HG03159 (cell line): ENCODE results near the gene VPS50.

Experiments
- ATAC-seq: cut with Tn5 transposase; IDR thresholded peaks from one replicate; pipeline ENCODE4 v1.9.1; 2021; ENCODE audit warnings: mild to moderate bottlenecking, moderate library complexity; ENCODE audit not compliant: unreplicated experiment

The VPS50 gene

GRCh38 chr7:93231799-93232672, at the start of gene VPS50:
VPS50 (plus strand) TSS chr7:93232366; CDS start chr7:93232468, 102 bp downstream.
- peak; percentile 99 for ATAC-seq

DNA sequence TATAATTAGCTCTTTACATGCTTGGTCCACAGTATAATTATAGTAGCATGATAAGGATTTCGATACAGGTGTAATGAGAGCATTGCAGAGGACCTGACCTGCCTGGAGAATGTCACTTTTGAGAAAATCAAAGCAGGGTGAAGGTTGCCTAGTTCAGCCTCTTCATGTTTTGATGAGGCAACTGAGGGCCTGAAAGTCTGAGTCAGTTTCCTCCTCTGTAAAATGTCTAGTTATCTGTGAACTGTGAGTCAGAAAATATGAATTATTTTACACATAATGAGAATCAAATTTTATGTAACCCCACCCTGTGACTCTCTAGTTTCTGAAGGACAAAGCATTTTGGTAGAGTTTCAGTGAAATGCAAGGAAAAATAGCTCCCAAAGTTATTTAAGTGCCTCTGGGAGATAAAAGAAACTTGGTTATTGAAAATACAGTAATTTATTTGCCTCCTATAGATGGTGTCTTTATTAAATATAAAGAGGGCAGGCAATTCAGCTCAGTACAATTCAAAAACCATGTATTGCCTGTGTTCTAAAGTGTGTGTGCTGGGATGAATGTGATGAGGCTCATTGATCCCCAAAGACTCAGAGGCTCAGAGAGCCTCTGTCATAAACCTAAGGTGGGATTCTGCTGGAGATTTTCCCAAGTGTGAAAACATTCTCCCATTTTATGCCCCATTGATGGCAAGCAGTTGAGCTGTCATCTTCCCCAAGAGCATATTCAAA, 46.7 kb upstream of the VPS50 start:
- no peak for ATAC-seq

GRCh38 chr7:93188870-93189634, 43.1 kb upstream of the VPS50 start:
- no peak for ATAC-seq

DNA sequence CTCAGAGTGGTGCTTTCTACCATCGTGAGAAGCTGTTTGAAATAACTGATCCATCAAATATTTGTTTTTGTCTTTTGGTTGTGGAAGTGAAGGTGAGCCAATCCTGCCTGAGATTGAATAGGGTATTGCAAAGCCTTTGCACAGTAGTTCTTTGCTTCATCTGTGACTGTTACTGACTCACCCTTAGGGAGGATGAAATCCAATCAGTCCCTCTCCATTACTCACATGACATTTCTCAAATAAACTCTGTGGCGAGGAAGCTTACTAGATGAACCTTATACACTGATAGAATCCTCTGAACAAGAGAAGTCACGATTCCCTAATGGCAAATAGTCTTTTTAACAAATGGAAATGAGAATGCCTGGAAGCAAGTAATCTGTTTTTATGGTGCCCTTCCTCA, 37.8 kb upstream of the VPS50 start:
- no peak for ATAC-seq

- ATAC-seq, result no peak
Measured at GRCh38 chr7:93196336-93196735, 35.8 kb upstream of the VPS50 start.

DNA sequence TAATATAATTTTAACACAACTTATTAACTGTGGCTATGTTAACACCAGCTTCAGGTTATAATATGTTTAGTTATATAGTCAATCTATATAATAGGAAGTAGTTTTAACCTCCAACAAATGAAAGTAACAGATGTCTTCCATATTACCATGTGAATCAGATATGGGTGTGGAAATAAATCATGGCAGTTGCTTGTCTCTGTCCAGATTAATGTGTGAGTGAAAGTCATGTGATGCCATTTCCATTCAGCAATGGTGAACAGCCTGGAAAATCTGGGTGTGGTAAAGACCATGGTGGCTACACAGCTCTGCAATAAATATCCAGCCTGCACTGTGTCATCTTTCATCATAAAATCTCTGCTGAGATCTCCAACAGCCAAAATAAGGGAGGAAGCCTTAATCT, 33.7 kb upstream of the VPS50 start:
- ATAC-seq, result no peak

DNA sequence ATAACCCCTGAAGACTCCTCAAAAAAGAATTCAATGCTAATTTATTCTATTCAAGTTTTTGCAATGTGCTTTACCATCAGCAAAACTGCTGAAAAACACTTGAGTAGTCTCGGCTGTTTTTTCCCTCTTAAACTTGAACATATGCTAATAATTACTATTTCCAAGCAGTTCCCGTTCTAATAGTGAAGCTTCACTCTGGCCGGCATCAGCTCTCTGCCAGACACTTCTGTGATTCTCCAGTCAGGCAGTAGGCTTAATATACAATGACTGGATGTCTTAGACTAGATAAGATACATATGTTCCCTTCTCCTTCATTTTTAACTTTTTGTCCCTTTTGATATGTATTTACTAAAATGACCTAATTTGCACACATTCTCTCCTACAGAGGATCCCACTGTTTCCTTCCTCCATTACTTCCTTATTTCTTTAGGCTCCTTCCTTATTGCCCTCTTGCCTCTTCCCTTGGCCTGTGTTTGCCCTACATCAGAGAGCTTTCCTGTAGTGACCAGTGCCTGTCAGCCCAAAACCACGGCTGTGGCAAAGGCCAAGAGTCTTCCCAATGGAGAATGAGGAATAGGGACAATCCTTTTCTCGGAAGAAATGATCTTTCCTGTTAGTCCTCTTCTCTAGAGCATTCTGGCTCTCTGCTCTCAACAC, 29.4 kb upstream of the VPS50 start:
- ATAC-seq, result no peak

DNA sequence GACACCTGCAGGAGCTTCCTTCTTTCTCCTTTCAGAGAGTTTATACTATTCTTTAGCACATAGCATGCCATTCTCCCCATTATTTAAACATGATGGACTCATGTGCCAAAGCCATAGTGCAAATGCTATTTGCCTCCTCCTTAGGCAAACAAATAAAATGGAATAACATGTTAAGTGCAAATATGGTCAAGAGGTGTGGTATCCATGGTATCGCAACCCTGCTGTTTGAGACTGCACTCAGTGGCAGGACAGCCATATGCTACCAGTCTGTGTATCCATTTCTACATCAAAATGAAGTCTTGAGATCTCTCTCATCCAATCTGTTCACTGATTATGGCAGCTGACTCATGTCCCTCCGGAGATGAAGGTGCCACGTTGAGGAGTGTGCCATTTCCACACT, 28.7 kb upstream of the VPS50 start:
- no peak for ATAC-seq

DNA sequence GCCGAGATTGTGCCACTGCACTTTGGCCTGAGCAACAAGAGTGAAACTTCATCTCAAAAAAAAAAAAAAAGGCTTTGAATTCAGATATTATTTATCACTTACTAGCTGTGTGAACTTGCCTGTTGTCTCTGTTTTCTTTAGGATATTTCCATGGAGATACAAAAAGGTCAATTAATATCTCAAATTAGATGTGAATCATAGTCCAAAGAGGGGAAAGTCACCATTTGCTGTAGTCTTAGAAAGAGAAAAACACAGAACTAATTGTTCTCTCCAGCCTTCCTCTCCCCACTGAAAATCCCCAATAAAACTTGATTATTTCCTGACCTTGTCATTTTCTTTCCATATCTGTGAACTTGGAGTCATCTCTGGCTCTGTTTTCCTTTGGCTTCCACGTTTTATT, 27.1 kb upstream of the VPS50 start:
- ATAC-seq, result no peak

- no peak for ATAC-seq
Measured at GRCh38 chr7:93211228-93211818, 20.8 kb upstream of the VPS50 start.

GRCh38 chr7:93212881-93213280, 19.3 kb upstream of the VPS50 start:
- no peak for ATAC-seq

DNA sequence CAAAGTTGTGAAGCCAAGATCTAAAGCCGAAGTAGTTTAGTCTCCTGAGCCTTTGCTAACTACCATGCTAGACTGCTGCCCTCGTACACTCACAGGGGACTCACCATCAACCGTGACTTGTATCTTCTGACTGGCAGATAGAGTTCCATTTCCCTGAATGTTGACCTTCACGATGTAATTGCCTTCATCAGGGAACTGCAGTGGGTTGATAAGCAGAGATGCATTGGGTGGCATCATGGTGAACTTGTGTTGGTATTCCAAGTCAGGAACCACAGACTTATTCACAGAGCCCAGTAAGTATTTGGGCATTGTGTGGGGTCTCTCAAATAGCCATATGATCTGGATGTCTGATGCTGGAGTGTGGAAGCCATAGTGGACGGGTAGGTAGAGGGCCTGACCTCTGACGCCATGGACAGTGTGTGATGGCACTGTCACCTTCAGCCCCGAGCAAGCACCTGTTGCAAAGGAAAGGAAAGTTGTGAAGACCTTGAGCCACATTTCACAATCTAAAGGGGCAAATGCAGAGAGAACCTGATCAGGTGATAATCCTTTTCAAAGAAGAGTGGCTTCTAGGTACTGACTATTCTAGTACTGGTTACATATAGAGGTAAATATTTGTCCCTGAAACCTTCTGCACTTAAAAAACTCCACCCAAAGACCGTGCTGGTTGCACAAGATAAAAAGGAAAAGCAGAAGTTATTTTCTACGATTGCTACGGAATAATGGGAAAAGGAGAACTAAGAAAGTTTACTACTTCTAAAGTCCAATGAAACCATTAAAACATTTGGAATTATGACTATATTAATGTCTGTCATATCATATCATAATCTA, 13.0 kb upstream of the VPS50 start:
- ATAC-seq, result no peak

GRCh38 chr7:93219868-93220267, 12.3 kb upstream of the VPS50 start:
- ATAC-seq, result no peak

- ATAC-seq, result no peak
Measured at GRCh38 chr7:93226310-93226709, 5.9 kb upstream of the VPS50 start, which contains the start of gene HEPACAM2. HEPACAM2 (minus strand) TSS chr7:93226469.

DNA sequence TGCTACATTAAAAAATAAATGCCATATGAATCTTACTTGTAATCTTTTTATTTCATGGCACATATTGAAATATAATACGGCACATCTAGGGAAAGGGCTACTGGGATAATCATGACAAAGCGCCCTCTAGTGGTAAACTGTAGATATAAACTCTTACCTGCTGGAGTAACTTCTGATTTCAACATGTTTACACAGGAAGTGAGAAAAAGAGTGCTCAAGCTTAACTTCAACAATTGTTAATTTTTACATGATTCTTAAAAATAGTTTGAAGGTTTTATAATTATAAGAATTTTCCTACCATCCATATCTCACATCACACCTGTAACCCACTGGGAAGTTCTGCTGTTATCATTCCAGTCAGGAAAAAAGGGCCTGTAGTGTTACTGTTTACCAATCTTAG, 3.9 kb upstream of the VPS50 start:
- peak; percentile 25 for ATAC-seq

DNA sequence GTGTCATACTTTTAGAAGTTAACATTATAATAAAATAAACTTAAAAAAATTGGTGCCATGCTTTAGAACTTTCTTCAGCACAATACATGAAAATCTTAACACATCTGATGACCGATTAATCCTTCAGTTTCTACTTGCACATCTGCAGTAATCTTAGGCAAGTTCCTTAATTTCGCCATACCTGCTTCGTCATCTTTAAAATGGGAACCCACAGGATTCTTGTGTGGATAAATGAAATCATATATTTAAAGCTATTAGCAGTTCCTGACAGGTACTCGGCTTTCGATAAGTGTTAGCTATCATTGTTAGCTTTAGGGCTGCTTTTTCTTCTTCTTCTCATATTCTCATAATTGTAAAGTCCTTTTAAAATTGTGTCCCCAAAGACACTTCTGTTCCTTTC, 907 bp upstream of the VPS50 start:
- no peak for ATAC-seq

DNA sequence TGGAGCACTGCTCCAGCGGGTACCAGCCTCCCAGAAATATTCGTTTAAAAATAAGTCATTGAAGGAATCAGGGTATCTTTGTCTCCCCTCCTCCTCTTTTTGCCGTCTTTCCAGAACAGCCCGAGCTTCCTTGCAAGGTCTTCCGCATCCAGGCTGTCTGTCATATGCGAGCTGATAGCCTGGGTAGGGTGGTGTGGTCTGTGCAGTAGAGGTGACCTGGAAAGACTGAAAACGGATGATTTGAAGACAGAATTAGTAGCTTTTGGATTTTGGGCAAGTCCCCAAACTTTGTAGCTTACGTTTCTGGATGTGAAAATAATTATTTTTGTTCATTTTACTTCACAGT, 480 bp downstream of the VPS50 start:
- no peak for ATAC-seq

- ATAC-seq, result no peak
Measured at GRCh38 chr7:93235541-93235940, 3.4 kb downstream of the VPS50 start.

DNA sequence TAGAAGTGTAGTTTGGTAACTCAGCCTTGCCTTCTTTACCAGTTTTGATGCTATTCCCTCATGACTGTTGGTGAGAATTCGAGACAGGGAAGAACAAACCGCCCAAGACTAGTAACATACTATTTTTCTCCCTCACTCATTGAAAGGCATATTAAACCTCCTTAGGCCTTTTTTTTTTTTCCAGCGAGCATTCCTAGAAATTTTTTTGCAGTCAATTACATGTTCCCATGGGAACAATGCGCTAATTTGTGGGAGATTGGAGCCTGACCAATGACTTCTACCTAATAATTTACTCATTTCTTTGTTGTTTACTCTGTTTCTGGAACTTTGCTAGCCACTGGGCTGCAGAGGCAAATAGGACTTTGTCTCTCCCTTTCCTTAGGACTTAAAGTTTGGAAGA, 6.0 kb downstream of the VPS50 start:
- ATAC-seq, result no peak

GRCh38 chr7:93238748-93239147, 6.6 kb downstream of the VPS50 start:
- no peak for ATAC-seq
